Breast epithelium (tissue), 4 donors: ENCODE measurements around the gene NBEAL2. TPM values are rescaled to one million over a fixed set of nuclear protein-coding genes. Genes with fewer than 3 reads are reported as not detected.
"Not testable (repeated sequence)": the region's sequence is repeated elsewhere in the genome, so short reads cannot be mapped to it uniquely, and the experiment has no call there.

Experiments
- DNase-seq, 2 donors: peaks; one replicate each; pipeline ENCODE4 v3.0.0-alpha.2; 2019; ENCODE audit warnings: low spot score in 2 of 2
- H3K27ac ChIP-seq, 2 donors: fragments of 200-600 bp; sonication (generic) in 1 of 2; one replicate each; pipeline ENCODE4 v1.5.1; 2016 to 2019; ENCODE audit warnings: mild to moderate bottlenecking in 1 of 2
- H3K27me3 ChIP-seq, 2 donors: fragments of 200-600 bp; sonication (generic) in 1 of 2; one replicate each; pipeline versions ENCODE4 v1.5.1 to v1.6.0; 2017 to 2019; ENCODE audit warnings: control low read depth in 1 of 2, mild to moderate bottlenecking in 1 of 2
- H3K36me3 ChIP-seq: fragments of 200-600 bp; one replicate; pipeline ENCODE4 v1.5.1; 2019
- H3K4me1 ChIP-seq, 2 donors: fragments of 200-600 bp; sonication (generic); one replicate each; pipeline ENCODE4 v1.5.1; 2016 to 2019; ENCODE audit warnings: control low read depth in 1 of 2
- H3K4me3 ChIP-seq, 3 donors: fragments of 200-600 bp; sonication (generic); 1 replicate in 2 of 3; 2 replicates in 1 of 3; pipeline ENCODE4 v1.5.1; 2016 to 2019; ENCODE audit warnings: mild to moderate bottlenecking in 3 of 3, moderate library complexity in 2 of 3
- H3K9me3 ChIP-seq, 2 donors: fragments of 200-600 bp; sonication (generic) in 1 of 2; one replicate each; pipeline ENCODE4 v1.5.1; 2016 to 2019; ENCODE audit warnings: control low read depth in 1 of 2
- CTCF ChIP-seq, 3 donors: fragments of 450-650 bp; IDR thresholded peaks; one replicate each; pipeline ENCODE4 v1.5.1; 2016 to 2017; ENCODE audit warnings: antibody characterized with exemption in 3 of 3, mild to moderate bottlenecking in 3 of 3, moderate library complexity in 3 of 3
- POLR2A ChIP-seq: fragments of 450-650 bp; IDR thresholded peaks from one replicate; pipeline ENCODE4 v1.6.1; 2016; ENCODE audit warnings: antibody characterized with exemption, mild to moderate bottlenecking, moderate library complexity
- POLR2AphosphoS5 ChIP-seq, 3 donors: sonication (generic); formaldehyde crosslinking; IDR thresholded peaks; one replicate each; pipeline ENCODE4 v1.6.1; 2017; ENCODE audit warnings: antibody characterized with exemption in 3 of 3
- intact Hi-C: fragments of 100-400 bp; cut with DNase I; formaldehyde crosslinking; loops from one replicate; pipeline ENCODE4 v1.15.1; 2023; ENCODE audit warnings: low total_unique reads
- total RNA-seq, 3 donors: library from RNA; depleted of rRNA; stranded (reverse); fragments of >200 nt; gene quantifications; one replicate each; pipeline ENCODE4 v1.1.0, GENCODE V29; 2016

Gene NBEAL2
- total RNA-seq, 3 donors from 2014 or later, result 16.8 to 58.3 (median 54.4) TPM

DNA sequence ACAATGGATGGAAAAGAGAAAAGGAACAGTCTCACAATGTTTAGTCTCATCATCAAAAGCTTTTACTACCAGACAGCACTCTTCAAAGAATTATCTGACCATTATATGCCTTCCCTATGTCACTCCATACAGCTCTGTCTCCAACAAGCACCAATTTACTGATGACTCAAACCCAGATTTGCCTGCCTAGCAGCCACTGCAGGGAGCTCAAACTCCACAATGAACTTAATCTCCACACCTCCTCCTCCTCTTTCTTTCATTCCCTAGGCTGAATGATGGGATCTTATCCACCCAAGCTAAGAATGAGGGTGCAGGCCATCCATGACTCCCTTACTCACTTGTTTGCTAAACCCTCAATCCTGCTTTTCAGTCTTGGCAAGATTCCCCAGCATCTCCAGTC is 45.5 kb downstream of the NBEAL2 start:
- Histone ChIP-seq H3K36me3 (no peaks in the 10 kb centered on the region), H3K4me1 (no peaks in the 10 kb centered on the region), H3K9me3 (no peaks in the 10 kb centered on the region), H3K27me3 (no peaks in the 10 kb centered on the region), H3K4me3 (no peak overlapping the region), H3K27ac (no peak overlapping the region)
- no peak for DNase-seq
- intact Hi-C loops, result no loop called here
- no peak for TF ChIP-seq POLR2A
- no peak for TF ChIP-seq POLR2AphosphoS5 (IDR thresholded peaks at IDR 0.05)
- no peak for TF ChIP-seq CTCF (IDR thresholded peaks at IDR 0.05)

DNA sequence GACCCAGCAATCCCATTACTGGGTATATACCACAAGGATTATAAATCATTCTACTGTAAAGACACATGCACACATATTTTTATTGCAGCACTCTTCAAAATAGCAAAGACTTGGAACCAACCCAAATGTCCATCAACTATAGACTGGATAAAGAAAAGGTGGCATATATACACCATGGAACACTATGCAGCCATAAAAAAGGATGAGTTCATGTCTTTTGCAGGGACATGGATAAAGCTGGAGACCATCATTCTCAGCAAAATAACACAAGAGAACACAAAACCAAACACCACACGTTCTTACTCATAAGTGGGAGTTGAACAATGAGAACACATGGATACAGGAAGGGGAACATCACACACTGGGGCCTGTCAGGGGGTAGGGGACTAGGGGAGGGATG is 47.0 kb downstream of the NBEAL2 start:
- H3K27me3 ChIP-seq, intact Hi-C loops, H3K36me3 ChIP-seq, H3K4me3 ChIP-seq, H3K9me3 ChIP-seq, H3K4me1 ChIP-seq, DNase-seq, H3K27ac ChIP-seq: not testable (repeated sequence)

GRCh38 chr3:47028146-47028545 is 48.7 kb downstream of the NBEAL2 start:
- H3K4me1 ChIP-seq, result no peaks in the 10 kb centered on the region
- no peak for TF ChIP-seq POLR2A
- TF ChIP-seq POLR2AphosphoS5 (IDR thresholded peaks at IDR 0.05), result no peak
- TF ChIP-seq CTCF (IDR thresholded peaks at IDR 0.05), result no peak
- no peaks in the 10 kb centered on the region for H3K36me3 ChIP-seq
- no peak overlapping the region for H3K27ac ChIP-seq
- H3K27me3 ChIP-seq, result no peaks in the 10 kb centered on the region
- intact Hi-C loops, result no loop called here
- no peaks in the 10 kb centered on the region for H3K9me3 ChIP-seq
- no peak for DNase-seq
- no peak overlapping the region for H3K4me3 ChIP-seq

- Histone ChIP-seq H3K27ac (no peak overlapping the region), H3K4me3 (no peak overlapping the region), H3K4me1 (no peaks in the 10 kb centered on the region), H3K9me3 (no peaks in the 10 kb centered on the region), H3K27me3 (no peaks in the 10 kb centered on the region), H3K36me3 (no peaks in the 10 kb centered on the region)
- TF ChIP-seq POLR2A, result no peak
- no peak for TF ChIP-seq CTCF (IDR thresholded peaks at IDR 0.05)
- TF ChIP-seq POLR2AphosphoS5 (IDR thresholded peaks at IDR 0.05), result no peak
- no peak for DNase-seq
- intact Hi-C loops, result no loop called here
These were observed 49.2 kb downstream of the NBEAL2 start for GRCh38 chr3:47028667-47029066.

DNA sequence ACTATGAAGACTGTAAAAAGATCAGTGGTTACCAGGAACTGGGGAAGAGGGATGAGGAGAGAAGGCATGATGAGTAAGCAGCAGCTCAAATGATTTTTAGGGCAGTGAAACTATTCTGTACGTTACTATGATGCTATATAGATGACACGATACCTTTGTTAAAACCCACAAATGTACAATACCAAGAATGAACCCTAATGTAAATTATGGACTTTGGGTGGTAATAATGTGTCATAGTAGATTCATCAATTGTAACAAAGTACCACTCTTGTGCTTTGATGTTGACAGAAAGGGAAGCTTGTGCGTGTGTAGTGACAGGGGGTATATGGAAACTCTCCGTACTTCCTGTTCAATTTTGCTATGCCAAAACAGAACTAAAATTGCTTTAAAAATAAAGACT is 51.6 kb downstream of the NBEAL2 start:
- H3K4me1 ChIP-seq, H3K36me3 ChIP-seq, H3K9me3 ChIP-seq, H3K27ac ChIP-seq, intact Hi-C loops, H3K4me3 ChIP-seq, DNase-seq, H3K27me3 ChIP-seq: not testable (repeated sequence)

DNA sequence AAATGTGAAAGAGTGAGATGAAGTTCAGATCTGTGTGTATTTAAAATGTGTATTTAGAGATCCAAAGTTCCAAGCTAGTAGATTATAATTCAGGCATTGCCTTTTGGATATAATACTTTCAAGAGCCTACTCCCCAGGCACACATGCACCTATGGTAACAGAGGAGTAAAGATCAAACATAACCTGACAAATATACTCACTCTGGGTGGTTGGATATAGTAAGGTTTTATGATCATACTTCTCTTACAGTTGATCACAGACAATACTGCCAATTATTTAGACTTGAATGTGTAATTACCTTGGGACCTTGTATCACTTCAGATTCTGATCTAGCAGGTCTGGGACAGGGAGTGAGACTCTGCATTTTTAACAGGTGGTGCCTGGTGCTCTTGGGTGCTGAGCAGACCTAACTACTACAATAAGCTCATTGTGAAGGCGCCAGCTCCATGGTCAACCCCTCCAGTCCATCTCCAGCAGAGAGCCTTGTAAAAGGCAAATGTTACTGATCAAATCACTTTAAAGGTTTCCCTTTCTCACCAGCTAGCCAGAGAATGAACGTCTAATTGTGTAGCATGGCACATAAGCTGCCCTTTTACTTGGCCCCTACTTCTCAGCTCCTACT is 55.5 kb downstream of the NBEAL2 start:
- DNase-seq, result no peak
- no peaks in the 10 kb centered on the region for H3K36me3 ChIP-seq
- TF ChIP-seq POLR2A, result no peak
- no peak for TF ChIP-seq POLR2AphosphoS5 (IDR thresholded peaks at IDR 0.05)
- no peak for TF ChIP-seq CTCF (IDR thresholded peaks at IDR 0.05)

More for the DNA sequence above, 55.5 kb downstream of the NBEAL2 start:
- H3K4me3 ChIP-seq, result no peak overlapping the region
- no peaks in the 10 kb centered on the region for H3K9me3 ChIP-seq
- no peak overlapping the region for H3K27ac ChIP-seq
- peaks cover 0 to 4% of the 10 kb centered on the region in 2 donors for H3K4me1 ChIP-seq
- intact Hi-C loops, result no loop called here
- H3K27me3 ChIP-seq, result no peaks in the 10 kb centered on the region
